ENCODE measurements around the gene CTCFL.

The CTCFL gene

GRCh38 chr20:57548177-57549058 is 23.5 kb upstream of the CTCFL start:
- no peak for TF ChIP-seq CTCF (IDR thresholded peaks at IDR 0.05; ENCODE audit: low read depth, low read length)
- no peak for DNase-seq (ENCODE audit: extremely low read depth, low read depth)

GRCh38 chr20:57546956-57547649 is 22.2 kb upstream of the CTCFL start:
- DNase-seq (ENCODE audit: extremely low read depth, low read depth) = no peak
- no peak for TF ChIP-seq CTCF (IDR thresholded peaks at IDR 0.05; ENCODE audit: low read depth, low read length)

GRCh38 chr20:57545927-57546662 is 21.2 kb upstream of the CTCFL start:
- no peak for DNase-seq (ENCODE audit: extremely low read depth, low read depth)
- TF ChIP-seq CTCF (IDR thresholded peaks at IDR 0.05; ENCODE audit: low read depth, low read length) = no peak

GRCh38 chr20:57544838-57545564 is 20.1 kb upstream of the CTCFL start:
- DNase-seq (ENCODE audit: extremely low read depth, low read depth) = no peak
- no peak for TF ChIP-seq CTCF (IDR thresholded peaks at IDR 0.05; ENCODE audit: low read depth, low read length)

- no peak for TF ChIP-seq CTCF (IDR thresholded peaks at IDR 0.05; ENCODE audit: low read depth, low read length)
- DNase-seq (ENCODE audit: extremely low read depth, low read depth) = no peak
These were observed 18.8 kb upstream of the CTCFL start for GRCh38 chr20:57543754-57544153.

GRCh38 chr20:57540890-57541580 is 16.1 kb upstream of the CTCFL start:
- no peak for DNase-seq (ENCODE audit: extremely low read depth, low read depth)
- no peak for TF ChIP-seq CTCF (IDR thresholded peaks at IDR 0.05; ENCODE audit: low read depth, low read length)
